Measurements from ENCODE around the gene DCDC2C. TPM values are rescaled to one million over a fixed set of nuclear protein-coding genes. Genes with fewer than 3 reads are reported as not detected.

Gene DCDC2C
- total and polyA plus RNA-seq, 9 of the 15 experiments (the other 6 are each of a cell fraction or from before 2014, with no cell fraction given), result not detected

DNA sequence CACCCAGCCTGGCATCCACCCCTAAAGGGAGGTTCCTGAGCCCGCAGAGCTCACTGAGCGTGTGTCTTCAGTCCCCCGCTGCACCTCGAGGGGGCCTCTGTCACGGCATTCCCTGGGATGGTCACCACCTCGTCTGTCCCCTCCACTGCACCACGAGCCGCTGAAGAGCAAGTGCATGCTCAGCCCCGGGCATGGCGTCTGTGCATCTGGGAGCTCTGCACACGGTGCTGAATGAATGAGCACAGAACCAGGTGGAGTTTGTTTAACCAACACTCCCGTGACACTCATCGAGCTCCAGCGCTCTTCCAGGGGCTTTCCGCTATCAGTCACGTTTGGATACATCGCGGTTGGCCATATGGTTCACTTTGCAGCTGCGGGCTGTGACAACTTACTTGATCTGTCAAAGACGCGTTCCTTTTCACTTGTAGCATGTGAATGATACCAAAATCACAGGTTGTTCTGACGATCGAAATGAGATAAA is 36.2 kb upstream of the DCDC2C start:
- ChIA-PET CTCF (ENCODE audit: low intra/inter-chr PET ratio) (no interaction called here), POLR2A (interaction anchor here (0.7 kb wide), 1 partner anchor 11 kb away, joined by 3 read pairs; no protein-coding TSS in a partner anchor)
- Histone ChIP-seq H3K27me3 (ENCODE audit: control insufficient read depth in 2 of 2, insufficient read depth in 2 of 2, low read length in 2 of 2) (peaks cover 41 to 59% of the 10 kb centered on the region in 2 experiments), H3K79me2 (ENCODE audit: control insufficient read depth, insufficient read depth, low read length) (no peaks in the 10 kb centered on the region), H3K9ac (ENCODE audit: insufficient read depth in 1 of 2, low read depth in 2 of 2, low read length in 2 of 2) (no peak overlapping the region), H3K27ac (ENCODE audit: extremely low read depth, low read depth, low read length) (no peak overlapping the region), H3K9me1 (ENCODE audit: control insufficient read depth, insufficient read depth, low read length) (no peaks in the 10 kb centered on the region), H3K4me3 (no peak overlapping the region), H3K4me1 (replicated peaks in 1 of 2; ENCODE audit: control insufficient read depth in 2 of 2, insufficient read depth in 2 of 2, low read length in 2 of 2) (peaks cover 0 to 3% of the 10 kb centered on the region in 2 experiments; a peak in 1 of 5 replicates), H3K36me3 (ENCODE audit: control insufficient read depth, insufficient read depth, low read length) (no peaks in the 10 kb centered on the region), H3K9me3 (replicated peaks; ENCODE audit: control insufficient read depth, insufficient read depth, low read depth, low read length) (no peaks in the 10 kb centered on the region), H3K4me2 (ENCODE audit: insufficient read depth, low read length) (no peak overlapping the region), H2AFZ (ENCODE audit: low read depth, low read length) (no peak overlapping the region), H4K20me1 (replicated peaks; ENCODE audit: control insufficient read depth, insufficient read depth, low read length) (no peaks in the 10 kb centered on the region)
- FAIRE-seq (no peak), ATAC-seq (peak; percentile 54), DNase-seq (ENCODE audit: extremely low read depth in 1 of 4, low spot score in 3 of 4) (no peak)
- 2% methylated on average over 22 of the region's 23 CpGs for WGBS (ENCODE audit: insufficient coverage, low coverage, missing lambda C conversion rate)
- BruUV-seq (replicated peaks), result no TSS peak
- intact Hi-C loops (cut with micrococcal nuclease), result no loop called here
- in situ Hi-C loops (cut with MboI), result loop anchor here (25.0 kb wide), 1 partner anchor 1555 kb away; no protein-coding TSS in a partner anchor
- no peak for TF ChIP-seq HNRNPK (IDR thresholded peaks at IDR 0.05; ENCODE audit: low read depth, low read length, poor library complexity, severe bottlenecking)
- TF ChIP-seq CC2D1A (IDR thresholded peaks at IDR 0.05), result no peak

DNA sequence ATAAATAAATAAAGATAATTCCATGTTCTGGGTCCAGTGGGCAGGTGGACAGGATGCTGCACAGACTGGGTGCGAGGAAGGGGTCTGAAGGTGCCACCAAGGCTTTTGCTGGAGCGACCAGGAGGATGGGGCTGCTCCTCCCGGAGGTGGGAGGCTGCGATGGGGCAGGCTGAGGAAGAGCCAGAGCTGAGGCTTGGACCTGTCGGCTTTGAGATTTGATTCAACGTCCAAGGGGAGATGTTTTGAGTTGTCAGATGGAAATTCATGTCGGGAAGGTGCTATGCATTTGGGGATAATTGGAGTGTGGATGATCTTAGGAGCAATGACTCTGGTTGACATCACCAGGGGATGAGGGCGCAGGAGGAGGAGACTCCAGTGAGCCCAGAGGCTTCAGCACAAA is 33.7 kb upstream of the DCDC2C start:
- no peaks in the 10 kb centered on the region for H3K79me2 ChIP-seq (ENCODE audit: control insufficient read depth, insufficient read depth, low read length)
- H3K27ac ChIP-seq (ENCODE audit: extremely low read depth, low read depth, low read length), result no peak overlapping the region
- WGBS (ENCODE audit: insufficient coverage, low coverage, missing lambda C conversion rate), result 0% methylated on average over 8 of the region's 8 CpGs
- no peaks in the 10 kb centered on the region for H3K9me3 ChIP-seq (replicated peaks; ENCODE audit: control insufficient read depth, insufficient read depth, low read depth, low read length)
- intact Hi-C loops (cut with micrococcal nuclease), result no loop called here
- ChIA-PET CTCF (ENCODE audit: low intra/inter-chr PET ratio) (no interaction called here), POLR2A (no interaction called here)
- no peak overlapping the region for H2AFZ ChIP-seq (ENCODE audit: low read depth, low read length)
- no peaks in the 10 kb centered on the region for H4K20me1 ChIP-seq (replicated peaks; ENCODE audit: control insufficient read depth, insufficient read depth, low read length)
- in situ Hi-C loops (cut with MboI), result loop anchor here (25.0 kb wide), 1 partner anchor 1557 kb away; no protein-coding TSS in a partner anchor
- FAIRE-seq, result no peak
- no peaks in the 10 kb centered on the region for H3K9me1 ChIP-seq (ENCODE audit: control insufficient read depth, insufficient read depth, low read length)
- peaks cover 0 to 3% of the 10 kb centered on the region in 2 experiments; a peak in 1 of 5 replicates for H3K4me1 ChIP-seq (replicated peaks in 1 of 2; ENCODE audit: control insufficient read depth in 2 of 2, insufficient read depth in 2 of 2, low read length in 2 of 2)
- no TSS peak for BruUV-seq (replicated peaks)
- no peak overlapping the region for H3K9ac ChIP-seq (ENCODE audit: insufficient read depth in 1 of 2, low read depth in 2 of 2, low read length in 2 of 2)
- no peak for ATAC-seq
- H3K4me3 ChIP-seq, result no peak overlapping the region
- DNase-seq (ENCODE audit: extremely low read depth in 1 of 4, low spot score in 3 of 4), result no peak
- no peak overlapping the region for H3K4me2 ChIP-seq (ENCODE audit: insufficient read depth, low read length)
- H3K36me3 ChIP-seq (ENCODE audit: control insufficient read depth, insufficient read depth, low read length), result no peaks in the 10 kb centered on the region
- peaks cover 39 to 64% of the 10 kb centered on the region in 2 experiments for H3K27me3 ChIP-seq (ENCODE audit: control insufficient read depth in 2 of 2, insufficient read depth in 2 of 2, low read length in 2 of 2)
- no peak for TF ChIP-seq ZKSCAN1 (IDR thresholded peaks at IDR 0.05; ENCODE audit: low read depth, low read length)
- no peak for TF ChIP-seq ZNF324 (CRISPR knock-in tag; IDR thresholded peaks at IDR 0.05)
- TF ChIP-seq, protein P1, sequence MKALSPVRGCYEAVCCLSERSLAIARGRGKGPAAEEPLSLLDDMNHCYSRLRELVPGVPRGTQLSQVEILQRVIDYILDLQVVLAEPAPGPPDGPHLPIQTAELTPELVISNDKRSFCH (CRISPR knock-in tag; IDR thresholded peaks at IDR 0.05), result no peak
- TF ChIP-seq, protein P1 (tag; IDR thresholded peaks at IDR 0.05), result no peak
- TF ChIP-seq ZKSCAN3 (CRISPR knock-in tag; IDR thresholded peaks at IDR 0.05), result no peak
- no peak for TF ChIP-seq SRSF3 (IDR thresholded peaks at IDR 0.05; ENCODE audit: insufficient read depth, low read length)
- no peak for TF ChIP-seq ZNF184 (CRISPR knock-in tag; IDR thresholded peaks at IDR 0.05)
- TF ChIP-seq ZNF707 (CRISPR knock-in tag; conservative IDR thresholded peaks at IDR 0.05), result no peak
- no peak for TF ChIP-seq HSF4 (CRISPR knock-in tag; IDR thresholded peaks at IDR 0.05; ENCODE audit: borderline replicate concordance)
- TF ChIP-seq PPARD (CRISPR knock-in tag; IDR thresholded peaks at IDR 0.05), result no peak
- no peak for TF ChIP-seq XRCC5 (IDR thresholded peaks at IDR 0.05; ENCODE audit: low read depth, low read length)
- no peak for TF ChIP-seq MTA2 (IDR thresholded peaks at IDR 0.05; ENCODE audit: low read depth)
- TF ChIP-seq NCOA6 (IDR thresholded peaks at IDR 0.05), result no peak
- TF ChIP-seq NRF1 (conservative IDR thresholded peaks at IDR 0.05 in 1 of 2, IDR thresholded peaks at IDR 0.05 in 1 of 2), result no peak
- no peak for TF ChIP-seq GATA2 (CRISPR knock-in tag; IDR thresholded peaks at IDR 0.05)
- no peak for TF ChIP-seq NFXL1 (CRISPR knock-in tag; IDR thresholded peaks at IDR 0.05)
